Ammon's horn (tissue), 1 donor: ENCODE data around the gene C16orf74.
A peak's percentile ranks its signal among the peaks of the same experiment; 100 is the strongest.

Experiments
- DNase-seq: peaks from one replicate; pipeline ENCODE4 v3.0.0-alpha.2; 2016; ENCODE audit warnings: low spot score

The C16orf74 gene

DNA sequence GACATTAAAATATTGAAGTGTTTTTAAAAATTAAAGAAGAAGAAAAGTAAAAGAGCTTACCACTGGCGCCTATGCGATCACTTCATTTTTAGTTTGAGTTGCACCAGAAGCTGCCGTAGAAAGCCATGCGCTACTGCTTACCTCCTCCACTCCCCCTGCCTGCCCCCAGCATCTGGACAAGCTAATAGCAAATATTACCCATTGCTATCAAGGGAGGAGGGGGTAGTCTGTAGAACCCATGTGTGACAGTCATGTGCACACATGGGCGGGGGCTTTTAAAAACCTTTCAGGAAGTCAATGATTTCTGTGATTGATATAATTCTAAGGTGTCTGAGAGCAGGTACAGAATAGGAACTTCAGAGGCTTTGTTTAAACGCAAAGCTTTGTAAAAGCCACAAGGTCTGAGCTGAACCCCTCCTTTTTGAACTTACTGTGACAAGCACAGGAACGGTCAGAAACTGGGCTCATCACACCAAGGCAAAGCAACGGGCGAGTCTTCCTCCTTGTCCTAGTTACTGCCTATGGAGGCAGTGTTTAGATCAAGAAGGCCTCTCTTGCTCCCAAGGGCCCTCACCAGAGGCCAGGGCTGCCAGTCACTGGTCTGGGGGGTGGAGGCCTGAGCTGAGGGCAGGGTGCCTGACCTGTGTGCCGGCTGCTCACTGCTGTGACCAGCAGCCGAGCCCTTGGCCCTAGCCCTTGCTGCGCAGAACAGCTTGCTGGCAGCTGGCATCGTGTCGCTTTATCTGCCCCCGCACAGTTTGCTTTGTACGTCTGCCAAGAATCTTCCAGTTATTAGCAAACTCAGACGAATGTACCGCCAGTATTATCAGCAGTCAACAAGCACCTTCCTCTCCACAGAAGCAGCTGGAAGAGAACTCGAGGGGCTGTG, 77.1 kb downstream of the C16orf74 start:
- peak; percentile 57 for DNase-seq

DNA sequence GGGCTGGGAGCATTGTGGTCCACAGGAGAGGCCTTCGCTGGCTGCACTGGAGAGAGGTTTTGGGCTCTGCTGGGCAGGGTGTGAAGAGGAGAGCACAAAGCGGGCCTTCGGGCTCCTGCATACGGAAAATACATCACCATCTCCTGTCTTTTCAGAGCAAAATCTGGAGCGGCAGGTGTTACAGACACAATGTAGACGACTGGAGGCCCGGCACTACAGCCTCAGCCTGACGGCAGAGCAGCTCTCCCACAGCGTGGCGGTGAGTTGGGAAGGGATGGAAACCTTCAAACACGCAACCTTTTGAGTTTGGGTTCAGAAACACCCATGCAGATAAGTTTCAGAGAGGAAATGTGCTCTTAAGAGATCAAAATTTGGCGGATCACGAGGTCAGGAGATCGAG, 80.1 kb downstream of the C16orf74 start:
- no peak for DNase-seq

DNA sequence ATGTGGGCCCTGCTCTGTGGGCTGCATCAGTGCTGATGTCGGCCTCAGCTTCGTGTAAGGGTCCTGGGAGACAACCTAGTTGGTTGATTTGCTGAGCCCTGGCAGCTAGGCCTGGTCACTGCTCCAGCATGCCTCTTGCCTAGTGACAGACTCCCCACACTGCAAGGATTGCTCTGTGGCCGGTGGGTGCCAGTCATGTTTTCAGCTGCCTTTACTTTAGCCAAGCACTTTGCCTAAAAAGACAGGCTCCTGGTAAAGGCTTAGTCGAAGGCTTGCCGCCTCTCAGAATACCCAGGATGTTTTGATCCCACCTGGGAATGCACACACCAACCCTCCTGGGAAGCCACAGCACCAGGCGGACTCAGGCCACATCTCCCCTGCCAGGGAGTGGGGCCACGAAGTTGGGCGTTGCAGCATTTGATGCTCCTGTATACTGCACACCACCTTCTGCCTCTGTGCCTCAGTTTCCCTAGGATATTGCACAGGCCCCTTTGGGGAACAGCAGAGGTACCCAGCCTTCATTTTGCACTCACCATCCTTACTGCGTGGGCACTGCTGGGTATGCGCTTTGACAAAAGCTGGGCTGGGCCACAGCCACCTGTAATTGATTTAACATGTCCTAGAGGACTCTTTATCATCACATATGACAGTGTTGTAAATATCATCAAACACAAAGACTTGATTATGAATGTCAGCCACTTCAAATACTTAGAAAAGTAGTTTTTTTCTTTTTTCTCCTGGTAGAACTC, 82.0 kb downstream of the C16orf74 start:
- DNase-seq = no peak

DNA sequence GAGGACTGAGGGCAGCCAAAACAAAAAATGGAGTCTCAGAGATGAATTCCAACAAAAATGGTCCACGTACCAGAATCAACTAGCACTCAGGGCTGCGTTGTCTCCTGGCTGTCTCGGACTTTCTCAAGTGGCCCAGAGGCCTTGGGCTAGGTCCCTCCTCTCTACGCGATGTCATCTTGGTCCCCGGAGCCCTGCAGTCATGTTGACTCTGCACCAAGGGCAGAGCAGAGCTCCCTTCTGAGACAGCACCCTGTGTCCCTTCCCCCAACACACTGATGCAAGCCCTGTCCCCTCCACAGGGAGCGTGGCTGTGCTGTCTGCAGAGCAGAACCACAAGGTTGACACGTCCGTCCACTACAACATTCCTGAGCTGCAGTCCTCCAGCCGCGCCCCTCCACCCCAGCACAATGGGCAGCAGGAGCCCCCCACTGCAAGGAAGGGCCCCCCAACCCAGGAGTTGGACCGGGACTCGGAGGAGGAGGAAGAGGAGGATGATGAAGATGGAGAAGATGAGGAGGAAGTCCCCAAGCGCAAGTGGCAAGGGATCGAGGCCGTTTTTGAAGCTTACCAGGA, 83.0 kb downstream of the C16orf74 start:
- no peak for DNase-seq

DNA sequence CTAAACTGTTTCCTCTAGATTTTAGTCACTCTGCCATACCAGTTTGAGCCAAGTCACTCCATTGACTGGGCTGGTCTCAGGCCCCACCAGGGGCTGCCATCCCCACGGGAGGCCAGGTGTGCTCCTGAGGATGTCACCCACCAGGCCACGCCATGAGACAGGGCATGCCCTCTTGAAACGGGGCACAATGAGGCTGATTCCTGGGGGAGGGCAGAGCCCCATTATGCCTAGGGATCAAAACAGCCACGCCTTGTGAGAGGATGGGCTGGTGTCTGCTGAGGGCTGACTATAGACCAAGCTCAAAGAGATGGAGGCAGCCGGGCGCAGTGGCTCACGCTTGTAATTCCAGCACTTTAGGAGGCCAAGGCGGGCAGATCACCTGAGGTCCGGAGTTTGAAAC, 83.6 kb downstream of the C16orf74 start:
- no peak for DNase-seq

DNA sequence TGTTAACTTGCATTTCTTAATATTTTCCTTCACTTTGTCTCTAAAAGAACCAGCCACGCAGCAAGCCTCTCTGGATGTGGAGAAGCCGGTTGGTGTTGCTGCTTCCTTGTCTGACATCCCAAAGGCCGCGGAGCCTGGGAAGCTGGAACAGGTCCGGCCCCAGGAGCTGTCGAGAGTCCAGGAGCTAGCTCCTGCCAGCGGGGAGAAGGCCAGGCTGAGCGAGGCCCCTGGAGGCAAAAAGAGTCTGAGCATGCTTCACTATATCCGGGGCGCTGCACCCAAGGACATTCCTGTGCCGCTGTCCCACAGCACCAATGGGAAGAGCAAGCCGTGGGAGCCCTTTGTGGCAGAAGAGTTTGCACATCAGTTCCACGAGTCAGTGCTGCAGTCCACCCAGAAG, 85.0 kb downstream of the C16orf74 start:
- no peak for DNase-seq

DNA sequence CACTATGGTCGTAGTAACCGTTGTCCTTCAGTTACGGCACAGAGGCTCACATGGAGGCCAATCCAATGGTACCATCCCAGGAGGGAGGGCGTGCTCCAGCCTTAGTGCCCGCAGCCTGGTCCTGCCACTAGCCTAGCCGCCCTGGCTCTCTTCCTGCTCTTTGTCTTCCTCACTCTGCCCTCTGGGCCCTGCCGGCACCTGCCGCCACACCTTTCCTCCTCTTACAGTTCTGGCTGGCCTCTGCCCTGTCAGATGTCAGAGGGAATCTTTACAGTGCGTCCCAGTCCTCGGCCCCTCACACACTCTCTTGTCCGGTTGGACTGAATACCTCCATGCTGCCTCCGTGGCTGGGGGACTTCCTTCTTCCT, 85.5 kb downstream of the C16orf74 start:
- no peak for DNase-seq

DNA sequence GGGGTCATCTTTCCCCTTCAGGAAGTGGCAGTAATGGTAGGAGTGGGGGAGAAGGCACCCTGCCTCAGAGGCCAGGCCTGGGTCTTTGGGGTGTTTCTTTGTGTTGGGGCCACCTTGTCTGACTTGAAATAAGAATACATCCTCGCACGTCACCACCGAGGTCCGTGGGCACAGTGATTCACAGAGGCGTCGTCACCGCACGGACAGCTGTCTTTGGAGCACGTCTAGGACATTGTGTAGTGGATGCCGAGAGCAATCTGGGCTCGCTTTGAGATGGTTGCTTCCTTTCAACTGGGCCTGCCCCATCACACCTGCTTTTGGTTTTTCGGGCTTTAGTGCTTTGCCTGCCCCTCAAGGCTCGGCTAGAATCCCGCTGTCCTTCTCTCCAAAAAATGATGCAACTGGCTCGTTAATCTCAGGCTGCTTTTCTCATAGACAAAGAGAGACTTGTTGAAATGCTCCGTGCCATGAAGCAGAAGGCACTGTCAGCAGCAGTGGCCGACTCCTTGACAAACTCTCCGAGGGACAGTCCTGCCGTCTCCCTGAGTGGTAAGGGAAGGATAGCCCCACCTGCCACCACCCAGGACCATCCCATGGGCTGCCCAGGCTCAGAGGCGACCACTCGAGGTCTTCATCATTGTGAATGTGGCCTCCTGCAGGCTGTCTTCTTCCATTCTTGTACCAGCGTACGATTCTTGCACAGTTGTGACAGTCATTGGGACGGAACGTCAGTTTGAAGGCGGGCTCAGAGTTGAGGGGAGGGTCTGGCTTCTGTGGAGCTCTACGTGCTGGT, 86.1 kb downstream of the C16orf74 start:
- no peak for DNase-seq

DNA sequence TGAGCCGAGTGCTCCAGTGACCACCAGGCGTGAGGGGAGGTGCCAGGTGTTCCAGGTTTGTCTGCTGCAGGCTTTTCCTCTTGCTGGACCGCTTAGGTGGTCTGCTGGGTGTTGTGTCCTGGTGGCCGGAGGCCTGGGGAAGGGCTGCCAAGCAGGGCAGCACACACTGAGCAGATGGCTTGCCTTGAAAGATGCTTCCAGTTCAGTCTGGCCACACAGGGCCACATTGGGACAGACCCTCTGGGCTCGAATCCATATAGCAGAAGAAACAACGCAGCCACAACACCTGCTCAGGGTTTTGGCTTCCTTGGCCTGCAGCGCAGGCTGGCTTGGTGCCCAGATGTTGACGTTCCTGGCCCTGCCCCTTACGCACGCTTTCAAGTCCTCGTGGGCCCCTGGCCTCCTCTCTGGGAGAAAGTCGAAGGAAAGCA, 87.0 kb downstream of the C16orf74 start:
- no peak for DNase-seq

DNA sequence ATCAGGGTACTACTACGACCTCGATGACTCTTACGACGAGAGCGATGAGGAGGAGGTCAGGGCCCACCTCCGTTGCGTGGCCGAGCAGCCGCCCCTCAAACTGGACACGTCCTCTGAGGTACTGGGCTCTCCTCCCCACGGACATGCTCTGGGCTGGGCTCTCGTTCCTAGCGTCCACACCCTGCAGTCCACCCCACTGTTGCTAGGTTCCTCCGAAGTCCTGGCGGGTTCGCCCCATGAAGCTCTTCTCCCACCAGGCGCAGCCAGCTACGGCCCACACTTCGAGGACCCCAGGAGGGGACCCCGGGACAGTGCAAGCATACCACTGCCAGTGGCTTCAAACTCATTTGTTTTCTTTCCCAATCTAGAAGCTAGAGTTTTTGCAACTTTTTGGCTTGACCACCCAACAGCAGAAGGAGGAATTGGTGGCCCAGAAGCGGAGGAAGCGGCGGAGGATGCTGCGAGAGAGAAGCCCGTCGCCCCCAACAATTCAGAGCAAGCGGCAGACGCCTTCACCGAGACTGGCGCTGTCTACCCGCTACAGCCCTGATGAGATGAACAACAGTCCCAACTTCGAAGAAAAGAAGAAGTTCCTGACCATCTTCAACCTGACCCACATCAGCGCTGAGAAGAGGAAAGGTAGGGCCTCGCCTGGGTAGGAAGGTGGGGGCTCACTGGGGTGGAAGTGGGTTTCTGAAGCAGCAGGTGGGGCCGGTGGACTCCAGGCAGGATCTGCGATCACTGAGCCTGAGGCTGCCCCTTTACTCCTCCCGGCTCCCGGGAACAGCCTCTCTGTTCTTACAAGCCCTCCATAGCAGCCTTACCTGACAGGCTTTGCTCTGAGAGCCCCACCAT, 87.7 kb downstream of the C16orf74 start:
- no peak for DNase-seq

DNA sequence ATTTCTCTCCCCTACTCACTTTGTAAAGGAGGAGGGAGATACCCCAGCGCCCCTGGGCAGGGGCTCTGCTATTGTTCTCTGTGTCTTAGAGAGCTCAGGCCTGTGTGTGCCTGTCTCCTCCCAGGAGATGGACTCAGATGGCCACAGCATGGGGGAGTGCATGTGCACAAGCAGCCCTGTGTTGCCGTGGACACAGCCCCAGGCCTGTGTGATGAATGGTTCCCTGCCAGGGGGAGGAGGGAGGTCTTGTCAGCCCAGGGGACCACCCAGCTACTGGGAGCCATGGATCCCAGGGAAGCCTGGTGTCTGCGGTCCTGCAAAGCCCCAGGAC, 88.4 kb downstream of the C16orf74 start:
- DNase-seq = no peak

DNA sequence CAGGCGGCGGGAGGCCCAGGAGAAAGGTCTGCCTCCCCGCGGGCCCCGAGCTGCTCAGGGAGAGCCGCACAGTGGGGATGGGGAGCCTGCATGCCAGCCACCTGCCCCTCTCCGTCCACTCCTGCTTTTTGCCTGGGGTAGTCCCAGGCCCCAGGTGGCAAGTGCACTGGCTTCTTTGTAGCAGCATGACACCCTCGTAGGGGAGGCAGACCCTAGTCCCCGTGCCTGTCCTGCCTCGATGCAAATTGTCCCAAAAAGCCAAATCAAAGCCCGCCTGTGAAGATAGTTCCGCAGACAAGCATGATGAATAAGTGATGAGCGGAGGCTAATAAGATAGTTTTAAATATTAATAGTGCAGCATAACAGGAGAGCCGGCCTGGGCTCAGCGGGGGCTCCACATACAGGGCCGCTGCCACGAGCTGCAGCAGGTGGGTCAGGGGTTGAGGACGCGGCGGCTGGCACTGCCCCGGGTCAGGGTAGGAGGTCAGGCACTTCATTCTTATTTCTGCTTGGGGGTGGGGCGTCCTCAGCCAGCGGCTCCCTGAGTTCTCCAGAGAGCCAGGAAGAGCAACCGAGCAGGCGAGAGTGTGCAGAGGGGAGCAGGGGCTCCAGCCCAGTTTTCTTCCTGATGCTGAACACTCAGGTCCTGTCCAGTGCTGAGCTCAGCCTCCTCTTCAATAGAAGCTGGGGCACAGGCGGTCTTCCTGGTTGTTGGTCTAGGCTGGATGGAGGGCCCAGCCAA, 89.0 kb downstream of the C16orf74 start:
- DNase-seq = no peak

DNA sequence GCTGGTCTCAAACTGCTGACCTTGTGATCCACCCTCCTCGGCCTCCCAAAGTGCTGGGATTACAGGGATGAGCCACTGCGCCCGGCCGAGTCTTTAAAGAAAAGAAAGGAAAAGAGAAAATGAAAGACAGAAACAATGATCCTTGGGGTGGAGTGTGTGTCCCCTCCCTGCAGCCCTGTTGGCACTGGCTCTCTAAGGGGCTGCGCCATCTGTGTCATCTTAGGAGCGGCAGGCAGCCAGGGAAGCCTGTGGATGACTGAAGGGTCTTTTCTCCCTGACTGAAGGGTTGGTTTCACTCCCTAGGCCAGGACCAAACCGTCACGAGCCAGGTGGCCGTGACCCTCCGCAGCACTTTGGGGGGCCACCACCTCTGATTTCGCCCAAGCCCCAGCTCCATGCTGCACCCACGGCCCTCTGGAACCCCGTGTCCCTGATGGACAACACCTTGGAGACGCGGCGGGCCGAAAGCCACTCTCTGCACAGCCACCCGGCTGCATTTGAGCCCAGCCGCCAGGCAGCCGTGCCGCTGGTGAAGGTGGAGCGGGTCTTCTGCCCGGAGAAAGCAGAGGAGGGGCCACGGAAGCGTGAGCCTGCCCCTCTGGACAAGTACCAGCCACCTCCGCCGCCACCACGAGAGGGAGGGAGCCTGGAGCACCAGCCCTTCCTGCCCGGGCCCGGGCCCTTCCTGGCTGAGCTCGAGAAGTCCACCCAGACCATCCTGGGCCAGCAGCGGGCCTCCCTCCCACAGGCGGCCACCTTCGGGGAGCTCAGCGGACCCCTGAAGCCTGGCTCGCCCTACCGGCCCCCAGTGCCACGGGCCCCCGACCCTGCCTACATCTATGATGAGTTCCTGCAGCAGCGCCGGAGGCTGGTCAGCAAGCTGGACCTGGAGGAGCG, 89.8 kb downstream of the C16orf74 start:
- no peak for DNase-seq

DNA sequence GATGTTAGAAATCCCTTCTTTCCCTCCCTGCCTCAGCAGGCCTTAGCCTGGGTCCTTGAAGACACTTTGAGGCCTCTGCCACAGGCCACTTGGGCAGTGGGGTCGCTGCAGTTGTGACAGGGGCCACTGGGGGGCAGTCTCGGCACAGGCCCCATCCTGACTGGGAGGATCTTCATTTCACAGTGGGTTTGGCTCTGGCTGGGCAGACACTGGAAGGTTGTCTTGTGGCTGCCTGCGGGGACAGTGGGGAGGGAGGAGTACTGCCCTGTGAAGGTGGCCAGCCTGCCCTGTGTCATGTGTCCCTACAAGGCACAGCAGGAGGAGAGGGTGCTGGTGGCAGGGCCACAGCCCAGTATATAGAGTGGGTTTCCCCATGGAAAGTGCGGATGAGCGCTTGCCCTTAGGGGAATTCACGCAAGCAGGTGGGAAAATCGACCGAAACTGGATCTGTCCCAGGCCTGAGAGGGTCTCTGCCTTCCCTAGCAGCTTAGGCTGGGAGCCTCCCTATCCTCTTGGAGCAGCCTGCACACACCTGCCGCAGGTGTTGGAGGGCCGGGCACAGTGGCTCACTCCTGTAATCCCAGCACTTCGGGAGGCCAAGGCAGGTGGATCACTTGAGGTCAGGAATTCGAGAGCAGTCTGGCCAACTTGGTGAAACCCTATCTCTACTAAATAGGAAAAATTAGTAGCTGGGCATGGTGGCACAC, 90.9 kb downstream of the C16orf74 start:
- peak; percentile 78 for DNase-seq

DNA sequence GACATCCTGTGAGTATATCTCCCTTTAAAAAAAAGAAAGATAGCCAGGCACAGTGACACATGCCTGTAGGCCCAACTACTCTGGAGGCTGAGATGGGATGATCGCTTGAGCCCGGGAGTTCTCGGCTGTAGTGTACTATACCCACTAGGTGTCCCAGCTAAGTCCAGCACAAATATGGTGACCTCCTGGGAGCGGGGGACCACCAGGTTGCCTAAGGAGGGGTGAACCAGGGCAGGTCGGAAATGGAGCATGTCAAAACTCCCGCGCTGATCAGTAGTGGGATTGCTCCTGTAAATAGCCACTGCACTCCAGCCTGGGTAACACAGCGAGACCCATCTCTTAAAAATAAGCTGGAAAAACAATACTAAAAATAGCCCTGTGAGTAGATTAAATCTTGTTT, 91.6 kb downstream of the C16orf74 start:
- DNase-seq = no peak

DNA sequence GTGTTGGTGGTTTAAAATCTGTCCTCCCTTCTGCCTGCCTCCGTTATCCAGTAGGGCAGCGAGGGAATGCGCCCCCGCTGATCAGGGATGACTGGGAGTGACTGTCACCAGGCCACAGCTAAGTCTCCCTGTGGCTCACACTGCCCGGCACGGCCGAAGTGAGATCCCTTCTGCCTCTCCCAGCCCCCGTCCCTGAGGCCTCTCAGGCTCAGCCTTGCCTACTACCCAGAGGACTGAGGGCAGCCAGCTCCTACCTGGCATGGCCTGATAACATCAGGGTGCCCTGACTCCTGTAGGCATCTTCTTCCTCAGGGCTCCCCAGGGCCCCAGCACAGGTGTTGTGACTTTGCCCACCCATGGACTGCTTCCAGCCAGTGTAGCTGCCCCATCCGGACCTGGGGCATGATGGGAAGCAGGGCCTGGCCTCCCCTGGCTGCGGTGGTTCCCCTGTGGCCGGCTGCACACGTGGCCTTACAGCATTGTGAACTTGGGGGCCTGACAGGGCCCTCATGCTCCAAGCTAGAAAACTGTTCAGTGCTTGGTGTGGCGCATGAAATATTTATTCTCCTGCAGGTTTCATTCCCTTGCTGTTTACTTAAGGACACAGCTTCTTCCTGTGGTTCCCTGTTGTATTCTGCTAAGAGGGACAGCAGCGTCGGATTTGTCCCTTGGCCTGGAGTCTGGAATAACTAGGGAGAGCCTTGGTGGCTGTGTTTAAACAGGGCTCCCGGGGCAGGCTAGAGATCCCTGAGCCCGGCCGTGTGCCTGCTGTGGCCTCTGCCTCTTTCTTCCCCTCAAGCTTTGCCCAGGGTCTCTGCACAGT, 92.2 kb downstream of the C16orf74 start:
- DNase-seq = no peak

DNA sequence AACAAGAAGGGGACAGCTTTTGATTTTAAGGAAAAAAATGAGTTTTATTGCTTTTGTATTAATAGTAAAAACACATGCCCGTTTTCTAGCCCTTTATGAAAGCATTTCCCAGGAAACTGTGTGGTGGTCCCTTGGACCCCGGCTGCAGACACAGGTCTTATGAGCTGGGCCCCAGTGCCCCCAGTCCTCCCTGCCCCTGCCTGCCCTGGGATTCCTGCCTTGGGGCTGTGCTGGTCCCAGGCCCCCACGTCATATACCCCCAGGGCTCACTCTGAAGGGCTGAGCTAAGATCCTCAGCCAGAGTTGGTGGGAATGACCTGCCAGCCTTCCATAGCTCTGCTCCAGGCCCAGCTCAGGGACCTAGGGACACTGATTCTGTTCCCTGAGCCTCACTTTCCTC, 92.9 kb downstream of the C16orf74 start:
- DNase-seq = no peak
